Gastroesophageal sphincter (tissue), 2 donors: ENCODE results near the gene C1orf159.

ENCODE experiments used
- EP300 ChIP-seq: sonication (generic); formaldehyde crosslinking; IDR thresholded peaks from one replicate; pipeline ENCODE4 v1.6.1; 2017; ENCODE audit warnings: antibody characterized with exemption, mild to moderate bottlenecking
- POLR2A ChIP-seq, 2 donors: fragments of 450-650 bp; IDR thresholded peaks; one replicate each; pipeline ENCODE4 v1.6.1; 2017; ENCODE audit warnings: antibody characterized with exemption in 2 of 2, mild to moderate bottlenecking in 2 of 2, moderate library complexity in 1 of 2

DNA sequence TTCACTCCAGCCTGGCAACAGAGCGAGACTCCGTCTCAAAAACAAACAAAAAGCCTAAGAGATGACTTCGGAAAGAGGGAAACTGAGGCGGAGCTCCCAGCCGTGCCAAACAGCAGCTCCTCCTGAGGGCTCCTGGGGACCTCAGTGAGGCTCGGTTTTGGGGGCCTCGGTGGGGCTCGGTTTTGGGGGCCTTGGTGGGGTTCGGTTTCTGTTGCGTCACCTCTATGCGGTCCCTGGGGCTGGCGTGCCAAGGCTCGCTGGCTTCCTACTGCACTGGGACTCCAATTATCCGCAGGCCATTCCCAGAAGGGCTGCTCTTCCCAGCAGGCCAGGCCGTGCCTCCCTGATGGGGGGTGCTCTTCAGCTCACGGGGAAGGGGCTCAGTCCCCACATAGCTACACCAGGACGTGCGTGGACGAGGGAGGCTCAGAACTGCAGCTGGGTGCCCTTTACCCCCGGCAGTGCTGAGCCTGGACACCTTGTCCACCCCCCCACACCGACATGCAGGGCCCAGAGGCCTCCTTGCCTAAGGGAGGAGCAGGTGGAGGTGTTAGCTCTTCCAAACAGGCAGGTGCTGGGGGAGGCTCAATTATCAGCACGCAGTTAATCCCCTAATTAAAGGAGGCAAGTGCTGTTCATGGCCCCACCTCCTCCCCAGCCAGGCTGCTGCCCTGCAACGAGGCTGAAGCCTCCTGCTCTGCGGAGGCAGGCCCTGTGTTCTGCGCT is 5.1 kb upstream of the C1orf159 start:
- TF ChIP-seq EP300 = no peak
- TF ChIP-seq POLR2A (IDR thresholded peaks at IDR 0.05) = no peak
